Duodenal mucosa (tissue), 2 donors: ENCODE data around the gene UBE2R2.

Experiments used
- H3K27ac ChIP-seq: one replicate; pipeline ENCODE4 v1.7.0; 2013; ENCODE audit warnings: low read depth, low read length
- H3K27me3 ChIP-seq, 2 donors: one replicate each; pipeline ENCODE4 v1.7.0; 2013; ENCODE audit warnings: low read length in 2 of 2, control low read depth in 1 of 2; ENCODE audit not compliant: insufficient read depth in 2 of 2, control insufficient read depth in 1 of 2
- H3K36me3 ChIP-seq, 2 donors: one replicate each; pipeline ENCODE4 v1.7.0; 2013; ENCODE audit warnings: low read length in 2 of 2, control low read depth in 1 of 2; ENCODE audit not compliant: insufficient read depth in 2 of 2, control insufficient read depth in 1 of 2
- H3K4me1 ChIP-seq, 2 donors: one replicate each; pipeline ENCODE4 v1.7.0; 2013; ENCODE audit warnings: low read length in 2 of 2, control low read depth in 1 of 2; ENCODE audit not compliant: insufficient read depth in 2 of 2, control insufficient read depth in 1 of 2
- H3K4me3 ChIP-seq, 2 donors: one replicate each; pipeline ENCODE4 v1.7.0; 2013; ENCODE audit warnings: low read length in 2 of 2, low read depth in 1 of 2
- H3K9ac ChIP-seq, 2 donors: one replicate each; pipeline ENCODE4 v1.7.0; 2013; ENCODE audit warnings: low read length in 2 of 2, low read depth in 1 of 2
- H3K9me3 ChIP-seq, 2 donors: one replicate each; pipeline ENCODE4 v1.7.0; 2013; ENCODE audit warnings: low read length in 2 of 2, control low read depth in 1 of 2; ENCODE audit not compliant: control insufficient read depth in 1 of 2

UBE2R2 gene

GRCh38 chr9:33908114-33908513 lies 91.2 kb downstream of the UBE2R2 start:
- no peaks in the 10 kb centered on the region for H3K9me3 ChIP-seq
- H3K9ac ChIP-seq: no peak overlapping the region
- no peaks in the 10 kb centered on the region for H3K4me1 ChIP-seq
- H3K36me3 ChIP-seq: peaks cover 4 to 24% of the 10 kb centered on the region in 2 donors
- H3K27me3 ChIP-seq: no peaks in the 10 kb centered on the region
- no peak overlapping the region for H3K27ac ChIP-seq
- no peak overlapping the region for H3K4me3 ChIP-seq

- H3K36me3 ChIP-seq: peaks cover 4 to 24% of the 10 kb centered on the region in 2 donors
These were observed 91.8 kb downstream of the UBE2R2 start for GRCh38 chr9:33908749-33909148.

GRCh38 chr9:33913541-33913940 lies 96.6 kb downstream of the UBE2R2 start:
- H3K4me3 ChIP-seq: no peak overlapping the region
- no peak overlapping the region for H3K27ac ChIP-seq
- no peaks in the 10 kb centered on the region for H3K9me3 ChIP-seq
- no peaks in the 10 kb centered on the region for H3K4me1 ChIP-seq
- peaks cover 22 to 49% of the 10 kb centered on the region in 2 donors for H3K36me3 ChIP-seq
- no peaks in the 10 kb centered on the region for H3K27me3 ChIP-seq
- no peak overlapping the region for H3K9ac ChIP-seq

More at GRCh38 chr9:33908749-33909148, 91.8 kb downstream of the UBE2R2 start:
- Histone ChIP-seq H3K9ac (no peak overlapping the region), H3K4me1 (no peaks in the 10 kb centered on the region), H3K4me3 (no peak overlapping the region), H3K9me3 (no peaks in the 10 kb centered on the region), H3K27me3 (no peaks in the 10 kb centered on the region), H3K27ac (no peak overlapping the region)

- Histone ChIP-seq H3K9me3 (no peaks in the 10 kb centered on the region), H3K4me3 (no peak overlapping the region), H3K36me3 (peaks cover 31 to 58% of the 10 kb centered on the region in 2 donors), H3K27ac (no peak overlapping the region), H3K27me3 (no peaks in the 10 kb centered on the region), H3K9ac (no peak overlapping the region), H3K4me1 (no peaks in the 10 kb centered on the region)
These were observed 98.1 kb downstream of the UBE2R2 start for GRCh38 chr9:33914887-33915628.

GRCh38 chr9:33917036-33917435 lies 100.1 kb downstream of the UBE2R2 start:
- Histone ChIP-seq H3K27ac (no peak overlapping the region), H3K4me3 (no peak overlapping the region), H3K36me3 (peaks cover 47 to 74% of the 10 kb centered on the region in 2 donors), H3K4me1 (no peaks in the 10 kb centered on the region), H3K9me3 (no peaks in the 10 kb centered on the region), H3K9ac (no peak overlapping the region), H3K27me3 (no peaks in the 10 kb centered on the region)

- Histone ChIP-seq H3K27ac (no peak overlapping the region), H3K4me3 (no peak overlapping the region), H3K9ac (no peak overlapping the region), H3K9me3 (no peaks in the 10 kb centered on the region), H3K36me3 (peaks cover 70 to 80% of the 10 kb centered on the region in 2 donors), H3K27me3 (no peaks in the 10 kb centered on the region), H3K4me1 (no peaks in the 10 kb centered on the region)
These were observed 102.4 kb downstream of the UBE2R2 start for GRCh38 chr9:33919276-33919897.

GRCh38 chr9:33921967-33922895 lies 105.3 kb downstream of the UBE2R2 start:
- Histone ChIP-seq H3K36me3 (peaks cover 66 to 93% of the 10 kb centered on the region in 2 donors), H3K9ac (no peak overlapping the region), H3K4me3 (no peak overlapping the region), H3K9me3 (no peaks in the 10 kb centered on the region), H3K4me1 (no peaks in the 10 kb centered on the region), H3K27me3 (no peaks in the 10 kb centered on the region), H3K27ac (no peak overlapping the region)

- H3K9ac ChIP-seq: no peak overlapping the region
- no peak overlapping the region for H3K4me3 ChIP-seq
- H3K4me1 ChIP-seq: no peaks in the 10 kb centered on the region
- no peaks in the 10 kb centered on the region for H3K9me3 ChIP-seq
- peaks cover 72 to 93% of the 10 kb centered on the region in 2 donors for H3K36me3 ChIP-seq
- no peaks in the 10 kb centered on the region for H3K27me3 ChIP-seq
- no peak overlapping the region for H3K27ac ChIP-seq
These were observed 106.1 kb downstream of the UBE2R2 start for GRCh38 chr9:33923079-33923478.

- Histone ChIP-seq H3K9ac (no peak overlapping the region), H3K27ac (no peak overlapping the region), H3K36me3 (peaks cover 69 to 93% of the 10 kb centered on the region in 2 donors), H3K4me3 (no peak overlapping the region), H3K9me3 (no peaks in the 10 kb centered on the region), H3K27me3 (no peaks in the 10 kb centered on the region), H3K4me1 (no peaks in the 10 kb centered on the region)
These were observed 107.2 kb downstream of the UBE2R2 start for GRCh38 chr9:33923998-33924701.
